ENCODE measurements around the gene STRN4.

The STRN4 gene

GRCh38 chr19:46745030-46745429 lies 1.2 kb downstream of the STRN4 start:
- DNase-seq (ENCODE audit: low spot score) = no peak

GRCh38 chr19:46744005-46744691 lies 2.1 kb downstream of the STRN4 start:
- no peak for DNase-seq (ENCODE audit: low spot score)

GRCh38 chr19:46742926-46743480 lies 3.2 kb downstream of the STRN4 start:
- no peak for DNase-seq (ENCODE audit: low spot score)

- no peak for DNase-seq (ENCODE audit: low spot score)
Observed at GRCh38 chr19:46741447-46741846, 4.8 kb downstream of the STRN4 start.

GRCh38 chr19:46739290-46739771 lies 6.9 kb downstream of the STRN4 start:
- no peak for DNase-seq (ENCODE audit: low spot score)

GRCh38 chr19:46737761-46738171 lies 8.5 kb downstream of the STRN4 start:
- no peak for DNase-seq (ENCODE audit: low spot score)

GRCh38 chr19:46737298-46737654 lies 9.0 kb downstream of the STRN4 start:
- DNase-seq (ENCODE audit: low spot score) = no peak

- peak; percentile 78 for DNase-seq (ENCODE audit: low spot score)
Observed at GRCh38 chr19:46736531-46737297, 9.5 kb downstream of the STRN4 start.

GRCh38 chr19:46733690-46734292 lies 12.5 kb downstream of the STRN4 start:
- no peak for DNase-seq (ENCODE audit: low spot score)

GRCh38 chr19:46732966-46733689 lies 13.1 kb downstream of the STRN4 start:
- no peak for DNase-seq (ENCODE audit: low spot score)

GRCh38 chr19:46732172-46732938 lies 13.9 kb downstream of the STRN4 start:
- DNase-seq (ENCODE audit: low spot score) = no peak

- DNase-seq (ENCODE audit: low spot score) = no peak
Observed at GRCh38 chr19:46731584-46731983, 14.7 kb downstream of the STRN4 start.

- no peak for DNase-seq (ENCODE audit: low spot score)
Observed at GRCh38 chr19:46731007-46731501, 15.2 kb downstream of the STRN4 start.

- DNase-seq (ENCODE audit: low spot score) = no peak
Observed at GRCh38 chr19:46730595-46730994, 15.7 kb downstream of the STRN4 start.

- DNase-seq (ENCODE audit: low spot score) = no peak
Observed at GRCh38 chr19:46730187-46730586, 16.1 kb downstream of the STRN4 start.

- no peak for DNase-seq (ENCODE audit: low spot score)
Observed at GRCh38 chr19:46729696-46730095, 16.6 kb downstream of the STRN4 start.

- DNase-seq (ENCODE audit: low spot score) = peak; percentile 98
Observed at GRCh38 chr19:46728693-46729339, 17.4 kb downstream of the STRN4 start.

GRCh38 chr19:46728208-46728607 lies 18.0 kb downstream of the STRN4 start:
- no peak for DNase-seq (ENCODE audit: low spot score)

GRCh38 chr19:46727757-46728156 lies 18.5 kb downstream of the STRN4 start:
- DNase-seq (ENCODE audit: low spot score) = no peak

GRCh38 chr19:46726971-46727501 lies 19.2 kb downstream of the STRN4 start:
- DNase-seq (ENCODE audit: low spot score) = no peak
